Hepatocyte (in vitro differentiated cells): ENCODE results near the gene STOML2.

Experiments used
- CTCF ChIP-seq: fragments of 200-600 bp; sonication (generic); IDR thresholded peaks from 2 replicates; pipeline ENCODE4 v1.5.1; 2016; ENCODE audit warnings: antibody characterized with exemption, mild to moderate bottlenecking; ENCODE audit not compliant: poor library complexity
- EZH2 ChIP-seq: fragments of 200-600 bp; sonication (generic); IDR thresholded peaks from 2 replicates; pipeline ENCODE4 v1.6.1; 2016; ENCODE audit warnings: antibody characterized with exemption, mild to moderate bottlenecking, borderline replicate concordance

- TF ChIP-seq CTCF (no peak), EZH2 (no peak)
Observed at GRCh38 chr9:35078066-35078465, 24.9 kb downstream of the STOML2 start.
